Epidermal melanocyte (primary cell): ENCODE measurements around the gene C2CD5.
"Not testable (repeated sequence)": the region's sequence is repeated elsewhere in the genome, so short reads cannot be mapped to it uniquely, and the experiment has no call there.

Source experiments
- DNase-seq: peaks from one replicate; pipeline ENCODE4 v3.0.0; 2011; ENCODE audit warnings: low spot score; ENCODE audit not compliant: insufficient read length

The C2CD5 gene, protein sequence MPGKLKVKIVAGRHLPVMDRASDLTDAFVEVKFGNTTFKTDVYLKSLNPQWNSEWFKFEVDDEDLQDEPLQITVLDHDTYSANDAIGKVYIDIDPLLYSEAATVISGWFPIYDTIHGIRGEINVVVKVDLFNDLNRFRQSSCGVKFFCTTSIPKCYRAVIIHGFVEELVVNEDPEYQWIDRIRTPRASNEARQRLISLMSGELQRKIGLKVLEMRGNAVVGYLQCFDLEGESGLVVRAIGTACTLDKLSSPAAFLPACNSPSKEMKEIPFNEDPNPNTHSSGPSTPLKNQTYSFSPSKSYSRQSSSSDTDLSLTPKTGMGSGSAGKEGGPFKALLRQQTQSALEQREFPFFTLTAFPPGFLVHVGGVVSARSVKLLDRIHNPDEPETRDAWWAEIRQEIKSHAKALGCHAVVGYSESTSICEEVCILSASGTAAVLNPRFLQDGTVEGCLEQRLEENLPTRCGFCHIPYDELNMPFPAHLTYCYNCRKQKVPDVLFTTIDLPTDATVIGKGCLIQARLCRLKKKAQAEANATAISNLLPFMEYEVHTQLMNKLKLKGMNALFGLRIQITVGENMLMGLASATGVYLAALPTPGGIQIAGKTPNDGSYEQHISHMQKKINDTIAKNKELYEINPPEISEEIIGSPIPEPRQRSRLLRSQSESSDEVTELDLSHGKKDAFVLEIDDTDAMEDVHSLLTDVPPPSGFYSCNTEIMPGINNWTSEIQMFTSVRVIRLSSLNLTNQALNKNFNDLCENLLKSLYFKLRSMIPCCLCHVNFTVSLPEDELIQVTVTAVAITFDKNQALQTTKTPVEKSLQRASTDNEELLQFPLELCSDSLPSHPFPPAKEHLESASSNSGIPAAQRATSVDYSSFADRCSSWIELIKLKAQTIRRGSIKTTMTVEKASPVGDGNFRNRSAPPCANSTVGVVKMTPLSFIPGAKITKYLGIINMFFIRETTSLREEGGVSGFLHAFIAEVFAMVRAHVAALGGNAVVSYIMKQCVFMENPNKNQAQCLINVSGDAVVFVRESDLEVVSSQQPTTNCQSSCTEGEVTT

DNA sequence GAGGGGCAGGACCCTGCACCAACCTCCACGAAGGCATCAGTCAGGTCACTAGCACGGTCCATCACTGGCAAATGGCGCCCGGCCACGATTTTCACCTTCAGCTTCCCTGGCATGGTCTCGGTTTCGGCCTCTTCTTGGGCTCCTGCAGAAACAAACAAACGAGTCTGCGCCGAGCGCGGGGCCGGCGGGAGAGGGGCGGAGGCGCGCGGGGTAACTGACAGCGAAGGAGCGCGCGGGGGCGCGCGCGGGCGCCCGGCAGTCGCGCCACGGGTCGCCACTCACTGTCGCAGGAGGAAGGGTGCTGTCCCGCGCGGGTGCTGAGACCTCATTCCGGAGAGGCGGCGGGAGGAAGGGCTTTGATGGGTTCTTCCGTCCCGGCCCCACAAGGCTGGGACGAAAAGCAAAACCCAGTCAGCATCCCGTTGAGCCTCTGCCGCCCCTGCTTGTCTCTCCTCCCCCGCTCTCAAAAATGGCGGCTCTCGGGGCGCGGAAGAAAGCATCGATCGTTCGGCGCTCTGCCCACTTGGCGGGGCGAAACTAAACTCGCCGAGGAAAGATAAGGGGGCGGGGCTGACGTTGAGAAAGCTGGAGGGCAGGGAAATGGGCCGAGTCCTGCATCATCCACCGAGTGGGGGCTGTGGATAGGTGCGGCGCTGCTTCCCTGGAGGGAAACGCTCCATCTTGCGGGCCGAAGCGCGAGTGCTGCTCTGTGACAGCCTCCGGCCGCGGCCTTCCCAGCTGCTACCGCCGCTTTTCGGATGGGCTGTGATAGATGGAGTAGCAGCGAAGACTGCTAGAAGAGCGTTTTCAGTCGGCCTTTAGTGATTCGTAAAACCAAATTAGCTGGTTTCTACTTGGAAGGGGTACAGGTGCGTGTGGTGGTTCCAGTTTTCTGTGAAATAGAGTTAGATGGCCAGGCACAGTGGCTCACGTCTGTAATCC lies at the start of gene C2CD5:
Gene C2CD5, minus strand, starts transcription at position 505 of the 942 bp plus-strand sequence. Its CDS starts 392 bp downstream, at position 113.
- peak; percentile 60 for DNase-seq

DNA sequence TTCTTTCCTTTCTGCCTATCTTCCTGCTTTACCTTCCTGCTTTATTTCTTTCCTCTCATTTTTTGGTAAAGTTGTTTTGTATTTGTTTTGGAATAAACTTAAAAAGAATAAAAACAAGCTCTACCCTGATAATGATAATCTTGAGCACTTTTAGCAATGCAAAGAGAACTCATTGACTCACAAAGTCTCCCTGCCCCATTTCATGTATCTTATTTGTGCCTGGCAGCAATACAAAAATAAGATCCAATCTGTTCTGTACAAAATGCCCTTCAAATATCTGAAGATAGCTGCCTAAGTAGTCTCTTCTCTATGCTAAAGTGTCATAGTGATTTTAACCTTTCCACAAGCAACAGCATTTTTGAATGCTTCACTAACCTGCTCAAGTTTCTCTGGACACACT lies 49.5 kb upstream of the C2CD5 start:
- DNase-seq: no peak

DNA sequence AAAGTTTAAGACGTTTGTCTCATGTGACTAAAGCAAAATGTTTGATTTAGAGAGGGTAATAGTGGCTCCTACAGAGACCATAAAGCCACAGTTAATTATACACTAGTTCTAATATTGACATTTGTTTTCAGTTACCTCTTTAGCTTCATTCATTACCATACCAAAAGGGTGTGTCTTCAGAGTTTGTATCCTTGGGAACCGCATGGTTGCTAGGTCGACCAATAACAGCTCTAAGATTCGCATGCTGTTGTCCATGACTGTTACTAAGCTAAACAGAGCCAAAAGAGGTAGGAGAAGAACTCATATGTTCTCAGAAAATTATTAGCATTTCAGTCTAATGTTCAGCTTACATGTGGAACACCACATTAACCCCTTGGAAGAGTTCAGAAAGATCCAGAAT lies 44.5 kb upstream of the C2CD5 start:
- no peak for DNase-seq

DNA sequence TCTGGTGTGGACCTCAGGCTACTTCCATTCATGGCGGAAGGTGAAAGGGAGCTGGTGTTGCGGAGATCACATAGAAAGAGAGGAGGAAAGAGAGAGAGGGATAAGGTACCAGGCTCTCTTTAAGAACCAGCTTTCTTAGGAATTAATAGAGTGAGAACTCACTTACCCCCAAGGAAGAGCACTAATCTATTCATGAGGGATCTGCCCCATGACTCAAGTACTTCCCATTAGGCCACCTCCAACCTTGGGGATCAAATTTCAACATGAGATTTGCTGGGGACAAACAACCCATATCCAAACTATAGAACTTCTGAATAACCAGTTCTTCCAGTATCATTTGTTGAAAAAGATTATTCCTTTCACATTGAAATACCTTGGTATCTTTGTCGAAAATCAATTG lies 34.0 kb upstream of the C2CD5 start:
- DNase-seq: no peak

DNA sequence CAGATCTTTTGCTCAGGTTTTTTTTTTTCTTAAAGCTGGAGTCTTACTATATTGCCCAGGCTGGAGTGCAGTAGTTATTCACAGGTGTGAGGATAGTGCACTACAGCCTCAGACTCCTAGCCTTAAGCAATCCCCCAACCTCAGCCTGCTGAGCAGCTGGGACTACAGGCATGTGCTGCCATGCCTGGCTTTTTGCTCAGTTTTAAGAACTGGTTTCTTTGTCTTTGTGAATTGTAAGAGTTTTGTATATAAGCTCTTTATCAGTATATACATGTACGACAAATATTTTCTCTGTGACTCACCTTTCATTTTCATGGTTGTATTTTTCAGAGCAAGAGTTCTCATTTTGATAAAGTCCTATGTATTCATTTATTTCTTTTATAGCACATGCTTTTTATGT lies 33.3 kb upstream of the C2CD5 start:
- no peak for DNase-seq

DNA sequence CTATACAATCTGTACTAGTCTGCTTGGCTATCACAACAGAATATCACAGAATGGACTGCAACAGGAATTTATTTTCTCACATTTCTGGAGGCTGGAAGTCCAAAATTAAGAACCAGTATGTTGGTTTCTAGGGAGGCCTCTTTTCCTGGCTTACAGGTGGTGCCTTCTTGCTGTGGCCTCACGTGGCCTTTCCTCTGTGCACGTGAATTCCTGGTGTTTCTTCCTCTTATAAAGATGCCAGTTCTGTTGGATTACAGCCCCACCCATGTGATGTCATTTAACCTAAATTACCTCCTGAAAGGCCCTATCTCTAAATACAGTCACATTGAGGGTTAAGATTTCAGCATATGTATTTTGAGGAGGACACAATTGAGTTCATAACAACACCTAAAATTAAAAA lies 32.1 kb upstream of the C2CD5 start:
- no peak for DNase-seq

DNA sequence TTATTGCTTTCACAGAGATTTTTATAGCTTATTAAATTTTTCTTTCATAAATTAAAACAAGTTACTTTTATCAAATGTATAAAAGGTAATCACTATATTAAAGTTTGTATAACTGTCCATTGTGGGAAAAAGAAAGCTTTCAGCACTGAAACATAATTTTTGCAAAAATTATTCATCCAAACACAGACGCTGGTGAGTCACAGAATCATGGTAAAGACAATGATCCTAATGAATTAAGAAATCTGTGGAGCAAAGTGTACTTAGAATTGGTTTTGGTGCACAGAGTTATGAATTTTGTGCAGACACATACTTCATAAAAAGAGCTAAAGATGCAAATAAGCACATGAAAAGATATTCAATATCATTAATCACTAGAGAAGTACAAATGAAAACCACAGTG lies 31.7 kb upstream of the C2CD5 start:
- no peak for DNase-seq

DNA sequence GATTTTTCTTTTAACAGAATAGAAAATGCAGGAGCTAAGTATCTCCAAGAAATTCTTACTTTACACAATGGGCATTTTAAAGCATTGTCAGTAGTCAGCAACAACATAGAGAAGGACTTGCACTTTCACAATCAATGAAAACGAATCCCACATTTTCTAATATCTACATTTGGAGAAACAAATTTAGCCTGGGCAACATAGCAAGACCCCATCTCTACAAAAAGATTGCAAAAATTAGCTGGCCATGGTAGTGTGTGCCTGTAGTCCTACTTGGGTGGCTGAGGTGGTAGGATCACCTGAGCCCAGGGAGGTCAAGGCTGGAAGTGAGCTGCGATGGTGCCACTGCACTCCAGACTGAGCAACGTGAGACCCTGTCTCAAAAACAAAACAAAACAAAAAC lies 30.6 kb upstream of the C2CD5 start:
- DNase-seq: no peak

DNA sequence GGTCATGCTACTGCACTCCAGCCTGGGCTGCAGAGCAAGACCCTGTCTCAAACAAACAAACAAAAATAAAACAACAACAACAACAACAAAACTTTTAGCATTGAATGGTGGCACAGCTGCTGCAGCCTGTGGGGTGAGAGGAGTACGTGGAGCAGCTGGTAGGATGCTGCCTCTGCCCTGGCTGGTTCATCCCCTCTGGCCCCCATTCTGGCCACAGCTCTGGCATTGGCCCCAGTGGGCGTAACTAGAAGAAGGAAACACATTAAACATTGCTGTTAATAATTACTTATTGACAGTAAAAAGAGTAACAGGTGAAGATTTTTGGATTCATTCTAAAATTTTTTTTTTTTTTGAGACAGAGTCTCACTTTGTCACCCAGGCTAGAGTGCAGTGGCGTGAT lies 28.8 kb upstream of the C2CD5 start:
- no peak for DNase-seq

DNA sequence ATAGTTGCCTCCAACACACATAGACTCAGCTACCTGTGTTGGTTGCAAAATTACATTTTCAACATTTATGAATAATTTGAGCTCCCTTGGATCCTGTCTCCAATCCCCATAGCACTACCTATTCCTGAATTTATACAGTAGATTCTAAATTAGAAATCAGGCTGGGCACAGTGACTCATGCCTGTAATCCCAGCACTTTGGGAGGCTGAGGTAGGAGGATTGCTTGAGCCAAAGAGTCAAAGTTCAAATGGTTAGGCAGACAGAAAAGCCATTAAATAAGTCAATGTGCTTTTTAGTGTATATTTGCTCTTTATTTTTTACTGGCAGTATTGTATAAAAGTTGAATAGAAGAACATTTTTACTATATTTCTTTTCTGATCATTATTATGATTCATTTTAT lies 24.9 kb upstream of the C2CD5 start:
- DNase-seq: no peak

DNA sequence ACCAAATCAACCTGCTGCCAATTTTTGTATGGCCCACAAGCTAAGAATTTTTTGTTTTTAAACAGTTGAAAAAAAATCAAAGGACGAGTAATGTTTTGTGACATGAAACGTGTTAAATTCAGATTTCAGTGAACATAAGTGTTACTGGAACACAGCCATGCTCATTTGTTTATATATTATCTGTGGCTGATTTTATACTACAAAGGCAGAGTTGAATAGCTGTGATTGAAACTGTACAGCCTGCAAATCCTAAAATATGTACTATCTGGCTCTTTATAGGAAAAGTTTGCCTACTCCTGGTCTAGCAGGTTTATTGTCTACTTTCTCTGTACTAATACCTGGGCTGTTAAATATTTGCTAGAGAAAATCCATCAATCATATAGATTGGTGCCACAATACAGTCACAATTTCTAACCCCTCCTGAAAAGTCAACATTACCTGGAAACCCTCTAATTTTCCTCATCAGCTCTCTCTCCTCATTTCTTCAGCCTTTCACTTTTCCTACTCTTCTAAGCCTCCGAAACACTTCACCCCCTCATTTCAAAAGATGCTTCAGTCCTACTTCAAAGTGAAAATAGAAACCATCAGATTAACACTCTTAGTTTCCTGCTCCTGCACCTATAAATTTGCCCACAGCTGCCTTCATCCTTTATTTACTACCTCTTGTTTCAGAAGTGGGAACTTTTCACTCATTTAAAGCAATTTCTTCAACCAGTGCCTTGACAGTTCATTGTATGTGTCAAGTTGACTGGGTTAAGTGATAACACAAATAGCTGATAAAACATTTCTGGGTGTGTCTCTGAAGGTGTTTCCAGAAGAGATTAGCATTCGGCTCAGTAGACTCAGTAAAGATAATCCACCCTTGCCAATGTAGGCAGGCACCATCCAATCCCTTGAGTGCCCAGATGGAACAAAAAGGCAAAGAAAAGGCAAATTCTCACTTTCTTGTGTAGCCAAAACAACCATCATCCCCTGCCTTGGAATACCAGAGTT lies 18.0 kb upstream of the C2CD5 start:
- no peak for DNase-seq

DNA sequence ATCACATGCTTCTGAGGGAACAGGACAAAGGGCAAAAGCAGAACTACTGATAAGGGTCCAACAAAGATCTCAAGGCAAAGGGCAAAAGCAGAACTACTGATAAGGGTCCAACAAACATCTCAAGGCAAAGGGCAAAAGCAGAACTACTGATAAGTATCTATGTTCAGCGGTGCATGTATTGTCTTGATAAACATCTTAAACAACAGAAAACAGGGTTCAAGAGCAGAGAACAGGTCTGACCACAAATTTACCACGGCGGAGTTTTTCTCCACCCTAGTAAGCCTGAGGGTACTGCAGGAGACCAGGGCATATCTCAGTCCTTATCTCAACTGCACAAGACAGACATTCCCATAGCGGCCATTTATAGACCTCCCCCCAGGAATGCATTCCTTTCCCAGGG lies 10.4 kb upstream of the C2CD5 start:
- DNase-seq: not testable (repeated sequence)

DNA sequence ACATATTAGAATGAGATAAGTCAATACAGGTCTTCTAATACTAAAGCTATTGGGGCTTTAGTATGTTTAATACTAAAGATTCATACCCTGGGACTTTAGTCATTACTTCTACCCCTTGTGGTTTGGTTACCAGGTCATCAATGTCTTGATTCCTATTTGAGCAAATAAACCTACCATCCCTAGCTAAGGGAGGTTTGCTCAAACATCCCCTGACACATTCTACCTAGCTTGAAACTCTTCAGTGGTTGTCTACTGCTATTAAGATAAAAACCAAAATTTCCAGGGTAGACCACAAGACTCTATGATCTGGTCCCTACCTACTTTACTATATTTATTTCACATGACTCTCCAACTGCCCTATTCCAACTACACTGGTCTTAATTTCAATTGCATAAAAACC lies 7.3 kb upstream of the C2CD5 start:
- no peak for DNase-seq

DNA sequence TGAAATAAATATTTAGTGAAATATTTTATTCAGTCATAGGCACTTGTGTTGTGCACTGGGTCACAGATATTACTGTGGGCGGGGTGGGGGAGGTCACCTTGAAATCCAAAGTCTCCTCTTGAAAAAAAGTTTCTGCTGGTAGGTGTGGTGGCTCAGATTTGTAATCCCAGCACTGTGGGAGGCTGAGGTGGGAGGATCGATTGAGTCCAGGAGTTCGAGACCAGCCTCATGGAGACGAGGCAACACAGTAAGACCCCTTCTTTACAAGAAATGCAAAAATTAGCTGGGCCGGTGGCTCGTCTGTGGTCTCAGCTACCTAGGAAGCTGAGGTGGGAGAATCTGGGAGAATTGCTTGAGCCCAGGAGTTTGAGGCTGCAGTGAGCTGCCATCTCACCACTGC lies 913 bp upstream of the C2CD5 start:
- no peak for DNase-seq

DNA sequence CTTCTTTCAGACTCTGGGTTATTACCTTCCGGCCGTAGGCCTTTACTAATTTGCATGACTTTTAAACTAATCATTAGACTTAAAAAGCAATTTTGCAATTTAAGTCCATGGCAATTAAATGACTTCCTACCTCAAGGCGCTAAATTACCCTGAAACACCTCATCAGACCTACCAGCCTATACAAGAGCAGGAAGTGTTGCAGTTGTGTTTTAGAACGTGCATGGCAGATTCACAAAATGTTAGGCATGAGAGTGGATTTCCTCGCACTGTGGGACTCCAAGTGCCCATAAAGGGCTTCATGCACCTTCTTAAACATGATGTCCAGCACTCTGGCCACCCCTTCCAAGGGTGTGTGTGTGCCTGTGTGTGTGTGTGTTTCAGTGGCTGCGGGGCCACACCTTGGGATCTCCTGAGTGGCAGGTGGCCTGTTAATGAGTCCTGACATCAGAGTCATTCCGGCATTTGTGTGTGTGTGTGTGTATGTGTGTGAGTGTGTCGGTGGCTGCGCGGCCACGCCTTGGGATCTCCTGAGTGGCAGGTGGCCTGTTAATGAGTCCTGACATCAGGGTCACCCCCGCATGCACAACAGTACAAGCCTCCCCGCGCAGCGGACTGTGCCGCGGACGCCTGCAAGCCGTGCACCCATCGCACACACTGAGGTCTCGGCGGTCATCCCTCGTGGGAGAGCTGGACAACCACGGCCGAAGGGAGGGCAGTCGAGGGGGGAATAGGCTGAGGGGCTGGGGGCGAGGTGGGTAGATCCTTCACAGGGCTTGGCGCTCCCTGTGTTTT lies 900 bp downstream of the C2CD5 start:
- DNase-seq: no peak

DNA sequence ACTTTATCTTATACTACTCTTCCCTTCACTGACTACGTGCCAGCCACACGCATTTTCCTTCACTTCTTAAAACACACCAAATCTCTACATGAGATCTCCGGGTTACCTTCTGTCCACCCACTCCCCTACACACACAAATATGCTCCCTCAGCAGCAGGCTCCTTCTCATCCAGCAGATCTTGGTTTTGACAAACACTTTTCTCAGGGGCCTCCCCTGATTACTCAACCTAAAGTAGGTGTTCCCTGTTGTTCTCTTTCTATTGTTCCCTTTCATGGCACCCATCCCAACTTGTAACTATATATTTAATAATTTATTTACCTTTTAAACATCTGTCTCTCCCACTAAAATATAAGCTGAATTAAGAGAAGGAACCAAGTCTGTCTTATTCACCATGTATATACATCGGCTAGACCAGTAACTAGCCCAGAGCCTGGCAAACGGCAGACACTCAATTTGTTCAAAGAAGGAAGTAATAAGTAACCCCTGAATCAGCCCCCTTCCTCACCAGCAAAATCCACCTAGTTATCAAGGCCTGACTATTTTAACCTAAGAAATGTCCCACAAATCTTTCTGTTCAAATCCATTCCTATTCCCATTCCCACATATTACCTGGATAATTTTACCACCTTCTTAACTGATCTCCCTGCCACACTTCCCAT lies 2.7 kb downstream of the C2CD5 start:
- DNase-seq: no peak

DNA sequence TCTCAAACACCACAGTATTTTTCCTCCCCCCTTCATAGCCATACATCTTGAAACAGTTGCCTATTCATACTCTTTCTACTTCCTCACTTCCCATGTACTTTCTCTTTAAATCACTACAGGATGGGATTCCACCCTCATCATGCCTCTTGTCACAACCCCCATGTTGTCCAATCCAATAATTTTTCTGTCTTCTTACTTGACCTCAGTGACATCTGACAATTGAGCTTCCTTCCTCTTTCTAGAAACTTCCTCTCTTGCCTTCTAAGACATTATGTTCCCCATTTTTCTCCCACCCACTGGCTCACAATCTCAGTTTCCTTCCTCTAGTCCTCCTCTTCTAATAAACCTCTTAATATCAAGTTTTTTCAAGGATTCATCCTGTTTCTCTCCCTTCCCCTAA lies 5.3 kb downstream of the C2CD5 start:
- no peak for DNase-seq

DNA sequence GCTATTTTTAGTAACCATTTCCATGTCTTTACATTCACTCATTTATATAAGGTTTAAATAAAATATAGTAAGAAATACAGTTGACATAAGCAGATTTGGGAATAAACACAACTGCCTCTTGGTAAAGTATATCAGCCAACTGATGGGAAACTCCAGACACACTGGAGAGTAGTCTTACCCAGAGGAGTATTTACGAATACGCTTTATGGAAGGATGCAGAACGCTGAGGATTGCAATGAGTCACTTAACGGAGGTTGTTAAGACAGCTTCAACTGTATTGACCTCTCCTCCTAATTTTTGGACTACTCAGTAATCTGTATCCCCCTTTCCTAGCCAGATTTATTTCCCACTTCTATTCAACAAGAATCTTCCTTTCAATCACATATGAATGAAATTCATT lies 6.0 kb downstream of the C2CD5 start:
- DNase-seq: no peak
